Esophagus muscularis mucosa (tissue), 3 donors: ENCODE results near the gene SECISBP2.

ENCODE experiments used
- POLR2AphosphoS5 ChIP-seq, 2 donors: sonication (generic); formaldehyde crosslinking; IDR thresholded peaks; one replicate each; pipeline ENCODE4 v1.6.1; 2017; ENCODE audit warnings: antibody characterized with exemption in 2 of 2
- TF ChIP-seq, protein P1 (sequence below), 3 experiments: fragments of 200-600 bp in 2 of 3; fragments of 450-650 bp in 1 of 3; sonication (generic) in 2 of 3; IDR thresholded peaks; one replicate each; pipeline ENCODE4 v1.5.1; 2017 to 2019; ENCODE audit warnings: antibody characterized with exemption in 3 of 3, mild to moderate bottlenecking in 2 of 3, moderate library complexity in 1 of 3

DNA sequence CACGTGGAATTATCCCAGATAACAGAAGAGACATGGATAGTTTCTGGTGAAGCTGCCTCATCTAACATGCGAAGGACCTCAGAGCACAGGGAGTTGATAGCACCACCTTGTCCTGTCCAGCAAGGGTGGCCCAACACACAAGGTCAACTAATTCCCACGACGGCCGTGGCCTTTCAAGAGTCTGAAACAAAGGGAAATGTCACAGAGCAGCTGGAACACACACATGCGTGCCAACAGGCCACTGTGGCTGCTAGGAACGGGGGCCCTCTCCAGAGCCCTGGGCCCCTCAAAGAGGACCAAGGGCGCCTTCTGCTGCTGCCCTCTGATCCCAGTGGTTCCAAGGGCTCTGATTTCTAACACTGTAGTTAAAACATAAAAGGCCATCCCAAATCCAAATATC is 50.7 kb downstream of the SECISBP2 start:
- TF ChIP-seq POLR2AphosphoS5 (IDR thresholded peaks at IDR 0.05) = no peak
- TF ChIP-seq, protein P1, sequence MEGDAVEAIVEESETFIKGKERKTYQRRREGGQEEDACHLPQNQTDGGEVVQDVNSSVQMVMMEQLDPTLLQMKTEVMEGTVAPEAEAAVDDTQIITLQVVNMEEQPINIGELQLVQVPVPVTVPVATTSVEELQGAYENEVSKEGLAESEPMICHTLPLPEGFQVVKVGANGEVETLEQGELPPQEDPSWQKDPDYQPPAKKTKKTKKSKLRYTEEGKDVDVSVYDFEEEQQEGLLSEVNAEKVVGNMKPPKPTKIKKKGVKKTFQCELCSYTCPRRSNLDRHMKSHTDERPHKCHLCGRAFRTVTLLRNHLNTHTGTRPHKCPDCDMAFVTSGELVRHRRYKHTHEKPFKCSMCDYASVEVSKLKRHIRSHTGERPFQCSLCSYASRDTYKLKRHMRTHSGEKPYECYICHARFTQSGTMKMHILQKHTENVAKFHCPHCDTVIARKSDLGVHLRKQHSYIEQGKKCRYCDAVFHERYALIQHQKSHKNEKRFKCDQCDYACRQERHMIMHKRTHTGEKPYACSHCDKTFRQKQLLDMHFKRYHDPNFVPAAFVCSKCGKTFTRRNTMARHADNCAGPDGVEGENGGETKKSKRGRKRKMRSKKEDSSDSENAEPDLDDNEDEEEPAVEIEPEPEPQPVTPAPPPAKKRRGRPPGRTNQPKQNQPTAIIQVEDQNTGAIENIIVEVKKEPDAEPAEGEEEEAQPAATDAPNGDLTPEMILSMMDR (IDR thresholded peaks at IDR 0.05) = no peak
